Measurements from ENCODE around the gene CLK3.

DNA sequence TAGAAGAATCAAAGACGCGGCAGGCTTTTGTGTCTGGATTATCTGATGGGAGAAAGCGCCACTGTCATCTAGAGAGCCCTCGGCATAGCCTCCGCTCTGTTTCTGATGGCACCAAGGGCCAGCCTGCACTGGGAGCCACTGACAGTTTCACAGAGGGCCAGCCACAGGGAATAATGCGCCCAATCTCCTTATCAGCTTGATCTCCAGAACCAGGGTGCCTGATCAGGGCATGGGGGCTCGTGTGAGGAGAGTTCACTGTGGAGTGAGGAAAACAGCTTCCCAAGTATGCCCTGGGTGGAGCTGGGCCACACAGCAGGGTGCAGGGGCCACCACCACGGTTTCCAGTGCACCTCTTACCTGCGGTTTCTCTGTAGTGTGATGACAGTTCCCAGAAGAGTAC, 29.8 kb upstream of the CLK3 start:
- TF ChIP-seq CTCF (IDR thresholded peaks at IDR 0.05; ENCODE audit: low read length) (no peak), EZH2 (optimal IDR thresholded peaks at IDR 0.05; ENCODE audit: low read depth, low read length) (no peak)
